CD4-positive, alpha-beta T cell treated with Interleukin-12 subunit alpha and Interleukin-12 subunit beta, for 1 hour (primary cell): ENCODE data around the gene RXRA.

Source experiments
- DNase-seq: peaks from one replicate; pipeline ENCODE4 v3.0.0-alpha.2; 2020

RXRA gene

DNA sequence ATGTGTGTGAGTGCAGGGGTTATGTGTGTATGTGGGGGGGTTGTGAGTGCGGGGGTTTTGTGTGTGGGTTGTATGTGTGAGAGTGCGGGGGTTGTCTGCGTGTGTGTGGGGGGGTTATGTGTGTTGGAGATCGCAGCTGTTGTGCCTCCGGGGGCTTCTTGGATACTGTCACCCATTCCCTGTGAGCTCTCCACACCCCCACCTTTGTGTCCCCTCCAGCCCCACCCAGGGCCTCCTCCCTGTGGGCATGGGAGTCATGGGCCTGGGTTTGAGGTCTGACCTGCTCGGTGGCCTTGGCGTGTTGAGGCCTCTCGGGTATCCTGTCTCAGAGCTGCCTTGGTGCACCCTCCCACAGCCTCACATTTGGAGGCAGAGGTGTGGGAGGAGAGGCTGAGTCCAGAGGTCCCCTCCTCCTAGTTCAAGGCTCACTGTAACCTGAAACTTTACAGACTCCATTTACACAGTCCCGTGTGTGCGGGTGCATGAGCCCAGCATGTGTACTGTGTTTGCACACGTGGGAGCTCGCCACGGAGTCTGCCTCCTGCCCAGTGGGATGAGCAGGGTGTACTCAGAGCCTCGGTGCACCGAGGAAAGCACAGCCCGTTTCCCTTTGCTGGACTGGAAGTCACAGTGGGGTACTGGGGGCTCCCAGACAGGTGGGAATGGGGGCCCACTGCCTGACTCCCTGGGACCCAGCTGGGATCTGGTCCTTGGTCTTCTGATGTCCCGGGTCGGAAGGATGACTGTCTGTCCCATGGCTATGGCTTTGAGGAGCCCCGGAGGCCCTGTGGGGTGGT lies 43.4 kb downstream of the RXRA start:
- DNase-seq: no peak

DNA sequence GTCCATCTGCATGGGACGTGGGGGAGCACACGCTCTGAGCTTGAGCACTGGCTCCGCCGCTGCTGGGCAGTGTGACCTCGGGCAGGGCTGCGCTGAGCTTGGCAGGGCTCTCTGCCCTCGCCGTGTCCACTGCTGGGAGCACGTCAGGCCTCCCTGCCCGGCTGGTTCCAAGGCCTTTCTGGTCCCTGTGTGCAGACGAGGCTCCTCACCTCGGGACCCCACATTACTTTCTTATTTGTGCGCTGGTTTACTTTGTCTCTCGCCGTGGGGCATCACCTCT lies 43.9 kb downstream of the RXRA start:
- no peak for DNase-seq

DNA sequence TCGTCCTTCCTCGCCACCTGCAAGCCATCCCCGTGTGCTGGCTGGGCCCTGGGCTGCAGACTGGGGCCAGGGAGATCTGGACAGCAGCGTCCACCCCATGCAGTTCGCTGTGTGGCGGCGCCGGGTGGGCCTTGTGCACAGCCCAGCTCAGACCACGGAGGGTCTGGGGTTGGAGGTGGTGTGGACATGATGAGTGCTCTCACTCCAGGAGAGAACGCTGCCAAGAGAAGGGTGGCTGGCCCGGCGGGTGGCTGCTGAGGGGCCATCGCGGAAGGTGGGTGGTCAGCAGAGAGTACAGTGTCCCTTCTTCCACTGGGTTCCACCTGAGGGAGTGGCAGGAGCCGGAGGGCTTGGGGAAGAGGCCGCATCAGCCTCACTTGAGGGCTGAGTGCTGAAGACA lies 44.4 kb downstream of the RXRA start:
- no peak for DNase-seq

DNA sequence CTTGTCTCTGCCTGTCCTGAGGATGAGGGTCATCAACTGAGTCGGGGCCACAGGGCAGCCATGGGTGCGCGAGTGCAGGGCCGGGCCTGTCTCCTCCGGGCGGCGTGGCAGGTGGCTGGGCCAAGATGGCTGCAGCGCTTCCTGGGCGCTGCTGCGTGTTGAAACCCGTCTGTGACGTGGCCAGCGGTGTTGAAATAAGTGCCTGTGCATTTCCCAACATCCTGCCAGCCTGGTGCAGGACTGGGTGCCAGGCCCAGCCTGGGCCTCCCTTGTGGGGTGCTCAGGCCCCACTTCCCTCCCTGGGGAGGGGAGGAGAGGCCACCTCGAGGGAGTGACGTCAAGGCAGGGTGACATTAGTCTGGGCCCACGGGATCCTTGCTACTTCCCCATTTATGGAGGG lies 45.5 kb downstream of the RXRA start:
- DNase-seq: peak; percentile 35

GRCh38 chr9:134372581-134373267 lies 46.5 kb downstream of the RXRA start:
- peak; percentile 25 for DNase-seq

DNA sequence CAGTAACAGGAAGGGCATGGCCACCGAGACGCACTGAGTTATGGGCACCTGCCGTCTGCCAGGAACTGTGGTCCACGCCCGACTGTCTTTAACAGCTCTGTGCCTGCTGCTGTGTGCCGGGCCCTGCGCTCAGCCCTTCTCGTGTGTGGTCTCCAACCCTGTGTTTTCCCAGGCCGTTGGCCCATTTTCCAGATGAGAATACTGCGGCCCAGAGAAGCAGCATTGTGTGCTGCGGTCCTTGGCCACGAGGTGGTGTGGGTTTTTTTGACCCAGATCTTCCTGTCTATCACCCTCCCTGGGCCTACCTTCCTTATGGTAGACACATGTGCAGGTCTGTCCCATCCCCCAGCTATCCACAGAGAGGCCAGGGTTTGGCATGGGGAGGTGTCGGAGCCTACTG lies 47.0 kb downstream of the RXRA start:
- DNase-seq: no peak

- no peak for DNase-seq
Measured at GRCh38 chr9:134373953-134374300, 47.7 kb downstream of the RXRA start.

- no peak for DNase-seq
Measured at GRCh38 chr9:134374301-134375010, 48.2 kb downstream of the RXRA start.

GRCh38 chr9:134375011-134375390 lies 48.7 kb downstream of the RXRA start:
- DNase-seq: no peak

DNA sequence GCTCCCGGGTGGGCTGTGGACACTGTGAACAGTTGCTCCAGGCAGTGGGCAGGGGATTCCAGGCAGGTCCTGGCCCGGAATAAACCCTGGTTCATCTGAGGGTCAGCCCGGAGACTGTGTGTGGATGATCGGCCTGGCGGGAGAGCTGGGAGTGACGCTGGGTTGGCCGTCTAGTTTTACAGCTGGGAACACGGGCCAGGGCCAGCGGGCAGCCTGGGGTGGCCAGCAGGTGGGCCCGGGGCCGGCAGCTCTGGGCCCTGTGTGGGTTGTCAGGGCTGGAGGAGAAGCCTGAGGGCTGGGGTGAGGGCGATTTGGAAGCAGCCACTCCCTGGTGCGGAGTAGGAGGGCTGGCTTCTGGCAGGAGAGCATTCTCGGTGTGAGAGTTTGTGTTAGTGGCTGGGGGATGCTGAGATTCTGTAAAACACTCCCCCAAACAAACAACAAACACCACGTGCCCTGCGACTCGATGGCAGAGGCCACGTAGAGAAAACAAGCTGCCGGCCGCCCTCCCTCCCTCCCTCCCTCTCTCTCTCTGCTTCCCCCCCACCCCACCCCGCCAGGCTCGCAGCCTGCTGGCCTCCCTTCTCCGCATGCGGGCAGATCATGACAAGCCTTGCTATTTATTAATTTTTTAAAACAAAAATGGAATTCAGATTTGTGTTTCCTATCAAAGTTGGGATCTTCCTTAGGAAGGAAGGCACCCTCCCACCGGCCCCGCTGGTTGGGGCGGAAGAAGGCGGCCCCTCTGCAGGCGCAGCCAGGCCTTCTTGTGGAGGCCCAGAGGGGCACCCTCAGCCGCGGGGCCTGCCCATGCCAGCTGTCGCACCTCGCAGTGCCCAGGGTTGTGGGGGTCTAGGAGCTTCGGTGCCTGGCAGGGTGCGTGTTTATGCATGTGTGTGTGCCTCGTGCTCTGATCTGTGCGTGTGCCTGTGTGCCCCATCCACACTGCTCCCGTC lies 49.5 kb downstream of the RXRA start:
- DNase-seq: no peak

DNA sequence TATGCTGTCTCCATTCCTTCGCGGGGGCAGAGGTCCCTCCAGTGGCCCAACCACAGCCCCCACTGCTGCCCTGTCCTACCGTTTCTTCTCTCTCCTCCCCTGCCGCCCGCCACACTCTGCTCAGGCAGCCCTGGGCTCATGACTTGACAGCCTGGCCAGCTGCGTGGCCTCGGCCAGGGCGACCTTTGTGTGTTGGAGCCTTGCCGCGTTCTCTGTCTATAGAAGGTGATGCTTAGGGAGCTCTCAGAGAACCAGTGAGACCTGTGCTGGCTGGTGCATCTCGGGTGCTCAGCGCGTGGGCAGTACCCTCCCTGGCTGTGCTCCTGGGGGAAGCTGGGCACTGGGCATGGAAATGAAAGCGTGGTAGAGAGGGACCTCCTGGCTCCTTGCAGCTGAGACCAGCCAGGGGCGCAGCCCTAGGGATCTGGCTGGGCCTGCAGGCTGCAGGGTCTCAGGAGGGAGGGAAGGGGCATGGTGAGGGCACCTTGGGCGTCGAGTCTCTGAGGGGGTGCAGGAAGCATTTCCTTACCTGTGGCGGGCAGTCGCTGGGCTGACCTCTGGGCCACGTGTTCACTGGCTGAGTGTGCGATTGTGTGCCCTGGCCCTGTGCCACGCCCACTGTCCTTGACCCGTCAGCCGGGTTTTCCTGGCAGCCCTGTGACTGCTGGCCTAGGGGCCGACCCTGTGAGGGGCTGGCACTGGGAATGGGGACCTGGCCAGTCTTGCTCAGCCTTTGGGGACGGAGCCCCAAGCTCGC lies 50.3 kb downstream of the RXRA start:
- no peak for DNase-seq

DNA sequence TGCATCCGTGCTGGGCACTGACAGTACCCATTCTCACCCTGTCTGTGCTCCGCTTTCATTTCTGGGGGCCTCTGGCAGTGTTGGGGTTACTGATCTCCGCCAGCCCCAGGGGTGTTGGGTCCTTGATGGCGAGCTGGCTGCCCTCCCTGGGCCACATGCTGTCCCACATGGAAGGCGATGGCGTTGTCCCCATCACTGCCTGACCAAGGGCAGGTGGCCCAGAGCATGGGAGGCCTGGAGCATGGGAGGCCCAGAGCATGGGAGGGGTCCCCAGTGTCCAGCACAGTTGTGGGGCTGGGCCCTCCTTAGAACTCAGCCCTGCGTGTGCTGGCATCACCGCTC lies 50.9 kb downstream of the RXRA start:
- DNase-seq: no peak

DNA sequence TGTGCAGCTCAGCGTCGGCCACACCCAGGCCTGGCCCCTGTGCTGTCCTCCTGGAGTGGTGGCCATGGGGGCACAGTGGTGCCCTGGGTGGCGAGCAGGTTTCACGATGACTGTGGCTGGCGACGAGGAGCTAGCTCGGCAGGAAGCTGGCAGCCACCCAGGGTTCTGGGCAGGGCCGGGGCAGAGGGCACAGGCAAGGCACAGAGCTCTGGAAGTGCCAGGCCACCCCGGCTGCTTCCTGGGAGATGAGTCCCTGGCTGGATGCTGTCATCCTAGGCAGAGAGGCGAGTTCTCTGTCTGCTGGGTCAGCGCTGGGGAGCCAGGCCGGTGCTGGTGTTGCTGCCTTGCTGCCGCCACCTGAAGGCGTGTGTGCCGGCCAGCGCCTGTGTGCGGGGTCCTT lies 51.7 kb downstream of the RXRA start:
- DNase-seq: no peak

GRCh38 chr9:134378901-134379338 lies 52.7 kb downstream of the RXRA start:
- DNase-seq: no peak

- DNase-seq: no peak
Measured at GRCh38 chr9:134379831-134380365, 53.6 kb downstream of the RXRA start.

DNA sequence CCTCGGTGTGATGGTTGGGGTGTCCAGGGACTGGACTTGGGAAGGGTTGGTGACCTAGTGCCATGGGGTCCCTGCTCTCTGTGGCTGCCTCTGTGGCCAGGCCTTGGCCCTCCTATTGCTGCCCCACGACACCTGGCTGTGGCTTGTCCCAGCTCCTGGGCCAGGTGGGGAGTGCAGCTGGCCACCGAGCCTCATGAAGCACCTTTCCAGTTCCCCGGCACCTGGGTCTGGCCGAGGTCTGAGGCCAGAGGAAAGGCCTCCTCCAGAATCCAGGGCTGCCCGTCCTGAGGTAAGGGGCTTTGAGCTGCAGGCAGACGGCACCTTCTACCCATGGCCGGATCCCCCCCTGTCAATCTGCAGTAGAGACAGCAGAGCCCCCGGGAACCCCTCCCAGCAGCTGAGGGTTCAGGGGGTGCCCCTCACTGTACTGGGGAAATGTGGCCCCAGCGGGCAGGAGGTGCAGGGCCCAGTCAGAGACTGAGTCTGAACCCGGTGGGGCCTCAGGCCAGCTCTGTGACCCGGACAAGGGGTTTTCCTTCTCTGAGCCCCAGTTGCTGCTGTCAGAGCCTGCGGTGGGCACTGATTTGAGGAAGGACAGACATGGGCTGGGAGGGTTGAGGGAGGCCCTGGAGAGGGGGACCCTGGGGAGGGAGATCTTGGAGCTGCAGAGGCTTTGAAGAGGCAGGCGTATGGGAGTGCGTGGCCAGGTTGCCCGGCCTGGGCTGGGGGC lies 54.5 kb downstream of the RXRA start:
- no peak for DNase-seq

GRCh38 chr9:134381272-134381661 lies 55.0 kb downstream of the RXRA start:
- DNase-seq: no peak

DNA sequence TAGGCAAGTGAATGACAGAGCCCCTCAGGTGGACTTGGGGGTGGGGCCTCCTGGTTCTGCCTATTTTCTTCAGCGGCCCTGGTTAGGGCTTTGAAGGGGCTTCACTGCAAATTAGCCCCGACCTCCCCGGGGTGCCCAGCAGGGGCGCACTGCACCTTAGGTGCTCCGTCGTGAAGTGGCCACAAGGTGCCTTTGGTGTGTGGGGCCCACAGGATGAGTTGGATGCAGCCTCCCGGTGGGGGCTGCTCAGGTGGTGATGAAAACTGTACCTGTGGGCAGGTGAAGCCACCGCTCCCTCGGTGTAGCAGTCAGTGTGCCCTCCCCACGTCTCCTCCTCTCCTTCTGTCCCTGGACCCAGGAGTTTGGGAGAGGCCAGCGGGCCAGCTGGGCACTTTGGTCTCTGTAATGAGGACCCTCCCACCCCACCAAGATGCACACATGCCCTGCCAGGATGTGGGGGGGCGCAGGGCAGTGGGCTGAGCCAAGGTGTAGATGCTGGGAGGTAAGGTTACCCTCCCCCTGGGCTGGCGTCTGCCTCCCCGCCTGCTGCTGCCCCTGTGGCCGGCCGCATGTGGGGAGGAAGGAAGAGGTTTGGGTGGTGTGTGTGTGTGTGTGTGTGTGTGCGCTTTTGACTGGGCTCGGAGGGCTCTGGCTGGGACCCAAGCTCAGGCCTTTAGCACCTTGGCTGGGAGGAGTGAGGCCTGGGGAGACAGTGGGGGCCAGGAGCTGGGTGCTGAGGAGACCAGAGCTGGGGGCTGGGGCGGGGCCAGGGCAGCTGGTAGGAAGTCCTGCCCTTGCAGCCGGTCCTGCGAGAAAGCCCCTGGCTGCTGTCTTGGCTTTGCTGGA lies 55.6 kb downstream of the RXRA start:
- peak; percentile 77 for DNase-seq

- DNase-seq: no peak
Measured at GRCh38 chr9:134382733-134383132, 56.5 kb downstream of the RXRA start.

DNA sequence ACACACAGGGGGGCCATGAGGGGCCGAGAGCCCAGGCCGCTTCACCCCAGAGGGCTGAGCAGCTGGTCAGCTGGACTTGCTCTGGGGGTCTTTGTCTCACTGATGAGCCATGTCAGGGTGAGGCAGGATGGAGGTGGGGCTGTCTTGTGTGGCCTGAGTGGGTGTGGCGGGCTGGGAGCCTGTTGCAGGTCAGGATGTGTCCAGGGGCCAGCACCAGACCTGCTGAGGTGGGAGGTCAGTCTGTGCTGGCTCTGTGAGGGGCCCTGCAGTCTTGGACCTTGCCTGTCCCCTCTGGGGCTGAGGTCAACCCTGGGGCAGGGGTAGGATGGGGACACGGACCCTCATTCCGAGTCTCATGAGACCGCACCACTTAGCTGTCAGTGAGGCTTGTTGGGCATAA lies 56.9 kb downstream of the RXRA start:
- no peak for DNase-seq
